ENCODE data around the gene KCNH4.
"Not testable (repeated sequence)": the region's sequence is repeated elsewhere in the genome, so short reads cannot be mapped to it uniquely, and the experiment has no call there.

KCNH4 gene

DNA sequence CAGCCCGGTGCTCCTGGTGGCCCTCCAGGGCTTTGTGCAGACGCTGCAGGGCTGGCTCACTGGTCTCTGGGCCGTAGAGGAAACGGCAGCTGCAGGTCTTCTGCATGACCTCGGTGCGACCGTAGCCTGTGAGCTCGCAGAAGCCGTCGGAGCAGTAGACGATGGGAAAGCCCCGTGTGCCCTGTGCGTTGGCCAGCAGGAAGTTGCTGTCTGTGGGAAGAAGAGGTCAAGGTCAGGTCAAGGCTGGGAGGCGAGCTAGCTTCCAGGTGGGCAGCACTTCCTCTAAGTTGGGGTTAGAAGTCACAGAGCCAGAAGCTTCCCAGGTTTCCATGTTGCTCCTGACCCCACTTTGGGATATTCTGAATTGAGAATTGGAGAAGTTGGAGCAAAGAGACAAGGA is 2.1 kb downstream of the KCNH4 start:
- no peak for DNase-seq (ENCODE audit: low read depth, low spot score)

DNA sequence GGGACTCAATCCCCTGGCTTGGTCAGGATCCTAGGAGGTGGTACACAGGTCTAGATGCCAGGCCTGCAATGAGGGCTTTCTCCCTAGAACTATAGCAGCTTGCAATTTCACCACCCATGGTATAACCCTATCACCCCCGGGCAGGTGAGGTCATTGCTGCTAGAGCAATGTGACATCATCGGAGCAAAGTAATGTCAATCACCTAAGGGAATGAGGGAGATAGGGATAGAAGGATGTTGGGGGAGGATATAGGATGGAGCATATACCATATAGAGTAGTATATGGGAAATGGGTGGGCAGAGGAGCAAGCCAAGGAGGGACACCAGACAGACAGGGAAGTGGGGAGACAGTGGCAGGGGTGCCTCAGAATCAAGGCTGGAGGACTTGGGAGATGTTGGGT is 3.3 kb downstream of the KCNH4 start:
- DNase-seq (ENCODE audit: low read depth, low spot score) = no peak

DNA sequence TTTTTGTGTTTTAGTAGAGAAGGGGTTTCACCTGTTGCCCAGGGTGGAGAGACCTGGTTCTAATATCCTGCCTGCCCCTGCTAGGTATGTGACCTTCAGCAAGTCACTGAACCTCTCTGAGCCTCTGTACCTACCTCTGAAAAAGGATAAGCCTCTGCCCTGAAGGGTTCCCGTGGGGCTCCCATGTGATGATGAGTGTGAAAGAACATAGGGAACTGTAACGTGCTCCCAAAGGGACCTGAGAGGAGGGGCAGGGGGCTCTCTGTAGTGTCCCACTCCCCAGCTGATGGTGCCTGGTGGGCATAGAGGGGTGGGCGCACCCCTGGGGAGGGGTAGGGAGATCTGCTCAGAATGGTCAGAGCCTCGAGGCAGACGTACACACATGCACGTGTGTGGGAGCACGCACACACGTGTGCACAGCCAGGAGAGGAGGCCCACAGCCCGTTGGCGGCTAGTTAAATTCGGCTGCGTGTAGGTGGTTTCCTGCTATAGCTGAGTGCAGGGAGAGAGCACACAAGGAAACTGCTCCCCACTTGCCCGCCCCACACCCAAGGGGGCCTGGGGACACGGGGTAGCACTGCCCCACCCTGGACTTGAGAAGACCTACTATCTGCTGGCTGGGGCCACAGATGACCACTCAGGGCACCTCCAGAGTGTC is 6.7 kb downstream of the KCNH4 start:
- no peak for DNase-seq (ENCODE audit: low read depth, low spot score)

DNA sequence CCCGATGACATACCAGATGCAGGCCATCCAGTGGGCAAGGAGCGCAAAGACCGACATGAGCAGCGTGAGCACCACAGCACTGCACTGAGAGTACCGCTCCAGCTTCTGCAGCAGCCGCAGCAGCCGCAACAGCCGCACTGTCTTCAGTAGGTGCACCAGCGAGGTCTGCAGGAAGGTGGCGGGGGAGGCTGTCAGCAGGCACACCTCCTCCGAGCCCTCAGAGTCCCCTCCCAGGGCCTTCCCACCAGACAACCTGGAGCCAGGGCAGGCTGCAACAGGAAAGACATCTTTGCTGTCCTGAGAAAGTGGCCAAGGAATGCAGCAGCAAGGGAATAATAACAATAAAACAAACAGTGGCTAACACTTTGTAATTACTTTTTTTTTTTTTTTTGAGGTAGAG is 9.1 kb downstream of the KCNH4 start:
- no peak for DNase-seq (ENCODE audit: low read depth, low spot score)

DNA sequence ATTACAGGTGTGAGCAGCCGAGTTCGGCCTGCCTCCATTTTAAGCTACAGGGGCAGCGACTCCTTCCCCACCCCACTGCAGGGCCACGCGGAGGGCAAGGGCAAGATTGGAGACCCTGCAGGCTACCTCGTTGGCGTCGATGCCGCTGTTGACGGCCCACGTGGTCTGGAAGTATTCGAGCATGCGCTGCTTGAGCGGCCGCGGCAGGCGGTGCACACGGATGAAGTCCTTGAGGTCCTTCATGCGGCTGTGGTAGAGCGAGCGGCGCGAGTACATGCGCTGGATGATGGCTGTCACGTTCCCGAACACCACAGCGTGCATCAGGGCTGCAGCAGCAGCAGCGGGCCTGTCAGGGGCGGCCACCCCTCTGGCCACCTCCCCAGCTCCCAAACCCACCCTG is 11.6 kb downstream of the KCNH4 start:
- no peak for DNase-seq (ENCODE audit: low read depth, low spot score)

DNA sequence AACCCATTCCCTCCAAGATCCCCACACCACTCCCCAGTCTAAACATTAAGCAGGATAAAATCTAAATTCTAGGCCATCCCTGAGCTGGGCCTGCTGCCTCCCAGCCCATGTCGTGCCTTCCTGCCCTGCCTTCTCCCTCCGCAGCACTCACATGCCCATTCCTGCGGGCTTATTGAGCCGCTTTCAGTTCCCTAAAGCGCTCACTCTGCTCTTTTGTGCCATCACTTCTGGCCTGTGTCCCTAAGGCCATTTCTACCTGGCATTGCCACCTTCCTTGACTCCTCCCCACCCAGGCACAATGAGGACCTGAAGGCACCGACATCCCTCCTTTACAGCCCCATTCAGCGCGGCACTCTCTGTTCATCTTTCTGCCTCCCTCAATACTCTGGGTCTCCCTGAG is 13.1 kb downstream of the KCNH4 start:
- DNase-seq (ENCODE audit: low read depth, low spot score) = no peak

DNA sequence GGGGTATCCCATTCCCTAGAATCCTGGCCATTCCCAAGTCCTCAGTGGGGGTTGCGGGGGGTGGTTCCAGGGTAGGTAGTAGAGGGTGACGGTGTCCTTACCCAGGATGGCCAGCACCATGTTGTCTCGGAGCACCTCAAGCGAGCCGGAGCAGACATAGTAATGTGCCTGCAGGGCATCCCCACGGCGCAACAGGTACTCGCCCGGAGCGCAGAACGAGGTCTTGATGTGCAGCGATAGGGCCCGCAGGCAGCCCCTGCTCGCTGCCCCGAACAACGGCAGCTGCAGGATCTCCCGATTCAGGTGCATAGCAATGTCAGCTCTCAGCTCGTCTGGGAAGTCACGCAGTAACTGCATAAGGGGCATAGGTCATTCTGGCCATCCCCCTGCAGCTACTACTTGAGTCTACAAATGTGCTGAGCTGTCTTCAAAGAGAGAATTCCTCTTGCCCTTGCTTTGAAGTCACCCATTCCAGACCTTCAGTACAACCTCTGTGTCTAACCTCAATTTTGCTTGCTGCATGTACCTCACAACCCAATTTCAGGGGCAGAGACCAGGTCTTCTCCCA is 14.7 kb downstream of the KCNH4 start:
- no peak for DNase-seq (ENCODE audit: low read depth, low spot score)

DNA sequence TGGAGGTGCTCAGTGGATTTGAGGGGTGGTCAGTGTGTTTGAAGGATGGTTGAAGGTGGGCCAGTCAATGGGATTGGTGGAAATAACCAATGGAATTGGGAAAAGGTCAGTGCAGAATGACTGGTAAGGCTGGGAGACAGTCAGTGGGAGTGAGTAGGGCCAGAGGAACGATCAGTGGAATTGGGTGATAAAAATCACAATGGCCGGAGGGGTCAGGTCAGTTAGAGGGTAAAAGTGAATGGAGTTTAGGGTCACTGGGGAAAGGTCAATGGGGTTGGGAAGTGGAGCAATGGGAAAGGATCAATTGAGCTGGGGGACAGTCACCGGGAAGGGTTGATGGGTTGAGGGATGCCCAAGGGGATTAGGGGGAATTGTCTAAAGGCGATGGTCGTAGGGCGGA is 15.2 kb downstream of the KCNH4 start:
- no peak for DNase-seq (ENCODE audit: low read depth, low spot score)

DNA sequence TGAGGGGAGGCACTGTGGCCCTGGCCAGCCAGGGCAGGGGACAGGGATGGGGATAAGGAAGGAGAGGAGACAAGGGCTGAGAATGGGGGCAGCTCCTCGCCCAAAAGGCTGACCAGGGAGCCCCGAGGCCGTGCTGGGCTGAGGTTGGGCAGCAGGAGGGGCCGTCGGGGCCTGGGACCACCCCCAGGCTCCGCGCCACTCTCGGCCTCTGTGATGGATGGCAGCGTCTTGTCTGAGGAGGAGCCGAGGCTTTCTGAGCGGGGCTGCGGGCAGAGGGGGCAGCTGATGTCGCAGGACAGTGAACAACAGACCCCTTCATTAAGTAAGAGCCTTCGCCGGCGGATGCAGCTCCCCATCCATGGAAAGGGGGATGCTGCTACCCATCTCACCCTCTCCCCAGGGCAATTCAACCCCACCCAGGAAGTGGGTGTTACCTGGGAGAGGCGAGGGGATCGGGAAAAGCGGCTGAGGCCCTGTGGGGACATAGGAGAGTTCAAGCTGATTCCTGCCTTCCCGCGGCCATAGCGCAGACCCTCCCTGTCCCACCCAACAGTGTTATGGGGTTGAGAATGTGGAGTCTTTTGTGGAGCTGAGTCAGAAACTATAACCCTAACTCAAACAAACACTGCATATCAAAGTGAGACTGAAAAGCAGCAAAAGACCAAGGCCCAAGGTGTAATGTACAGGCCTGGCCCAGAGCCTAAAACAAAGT is 17.1 kb downstream of the KCNH4 start:
- DNase-seq (ENCODE audit: low read depth, low spot score) = no peak

DNA sequence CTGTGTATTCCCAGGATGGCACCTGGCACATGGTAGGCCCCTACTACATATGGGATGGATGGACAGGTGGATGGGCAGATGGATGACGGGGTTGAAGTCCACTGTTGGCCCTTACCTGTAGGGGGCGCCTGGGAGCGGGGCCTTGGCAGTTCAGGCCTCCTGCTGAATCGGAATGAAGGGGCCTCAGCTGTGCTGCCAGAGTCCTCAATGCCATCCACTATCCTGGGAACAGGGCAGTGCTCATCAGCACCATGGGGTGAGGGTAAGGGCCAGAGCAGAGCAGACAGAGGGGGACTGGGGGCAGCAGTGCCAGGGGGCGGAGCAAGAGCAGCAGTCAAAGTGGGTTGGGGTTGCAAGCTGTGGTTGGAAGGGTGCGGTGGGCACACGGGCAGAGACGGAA is 17.8 kb downstream of the KCNH4 start:
- no peak for DNase-seq (ENCODE audit: low read depth, low spot score)

DNA sequence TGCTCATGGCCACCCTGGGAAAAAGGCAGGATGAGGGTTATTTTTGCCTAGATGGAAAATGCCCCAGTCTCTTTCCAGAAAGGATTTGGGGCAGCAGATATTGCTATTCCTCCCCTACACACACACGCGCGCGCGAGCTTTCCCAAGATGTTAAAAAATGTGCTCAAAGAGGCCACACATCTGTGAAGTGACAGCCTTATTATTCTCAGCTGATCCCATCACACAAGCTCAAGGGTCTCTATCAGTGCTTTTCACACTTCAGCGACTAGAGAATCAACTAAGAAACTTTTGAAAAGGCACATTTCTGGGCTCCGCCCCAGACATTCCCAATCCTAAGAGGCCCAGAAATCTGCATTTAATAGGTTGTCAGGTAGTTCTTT is 20.4 kb downstream of the KCNH4 start:
- no peak for DNase-seq (ENCODE audit: low read depth, low spot score)

DNA sequence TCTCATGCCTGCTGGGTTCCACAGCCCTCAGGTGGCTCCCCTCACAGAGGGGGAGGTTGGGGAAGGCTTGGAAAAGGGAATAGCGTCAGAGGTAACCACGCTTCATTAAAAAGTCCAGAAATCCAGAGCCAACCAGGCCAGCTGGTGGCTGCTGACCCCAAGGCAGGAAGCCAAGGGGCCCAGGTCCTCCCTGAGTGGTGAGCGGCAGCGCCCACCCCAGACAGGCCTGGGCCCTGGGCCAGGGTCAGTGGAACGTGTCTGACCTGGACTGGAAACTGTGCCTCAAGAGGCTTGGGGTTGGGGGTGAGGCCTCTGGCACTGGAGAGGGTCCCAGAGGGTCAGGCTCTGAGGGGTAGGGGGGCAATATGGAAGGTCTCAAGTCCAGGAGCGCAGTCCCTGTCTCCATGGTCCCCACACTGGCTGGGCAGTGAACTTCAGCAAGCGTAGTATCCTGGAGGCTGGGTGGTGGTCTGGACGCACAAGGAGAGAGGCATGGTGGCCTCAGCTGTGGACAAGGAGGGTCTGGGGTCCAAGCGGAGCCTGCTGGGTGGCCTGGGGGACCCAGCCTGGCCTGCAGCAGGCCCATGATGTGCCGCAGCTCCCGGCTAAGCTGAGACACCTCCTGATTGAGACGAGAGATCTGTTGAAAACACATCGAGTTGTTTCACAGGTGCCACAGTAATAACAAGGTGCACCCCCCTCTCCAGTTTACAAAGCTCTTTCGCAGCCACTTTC is 21.0 kb downstream of the KCNH4 start:
- no peak for DNase-seq (ENCODE audit: low read depth, low spot score)

DNA sequence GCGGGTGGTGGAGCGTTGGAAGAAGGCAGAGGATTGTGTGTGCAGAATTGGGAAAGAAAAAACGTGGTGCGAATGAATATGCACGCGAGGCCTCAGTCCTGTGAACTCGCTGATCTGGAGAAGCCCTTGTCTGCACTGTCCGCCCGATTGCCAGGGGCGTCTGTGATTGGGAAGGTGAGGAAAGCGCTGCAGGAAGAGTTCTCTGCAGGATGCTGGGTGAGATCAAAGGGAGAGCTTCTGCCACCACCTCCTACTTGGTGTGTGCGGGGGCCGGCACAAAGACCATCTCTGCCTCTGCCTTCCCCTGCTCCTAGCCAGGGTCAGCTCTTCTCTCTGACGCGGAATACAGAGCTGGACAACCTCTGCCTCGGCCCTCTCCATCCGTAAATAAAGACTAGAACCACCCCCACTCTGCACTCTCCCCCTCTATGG is 25.3 kb downstream of the KCNH4 start:
- DNase-seq (ENCODE audit: low read depth, low spot score) = no peak

DNA sequence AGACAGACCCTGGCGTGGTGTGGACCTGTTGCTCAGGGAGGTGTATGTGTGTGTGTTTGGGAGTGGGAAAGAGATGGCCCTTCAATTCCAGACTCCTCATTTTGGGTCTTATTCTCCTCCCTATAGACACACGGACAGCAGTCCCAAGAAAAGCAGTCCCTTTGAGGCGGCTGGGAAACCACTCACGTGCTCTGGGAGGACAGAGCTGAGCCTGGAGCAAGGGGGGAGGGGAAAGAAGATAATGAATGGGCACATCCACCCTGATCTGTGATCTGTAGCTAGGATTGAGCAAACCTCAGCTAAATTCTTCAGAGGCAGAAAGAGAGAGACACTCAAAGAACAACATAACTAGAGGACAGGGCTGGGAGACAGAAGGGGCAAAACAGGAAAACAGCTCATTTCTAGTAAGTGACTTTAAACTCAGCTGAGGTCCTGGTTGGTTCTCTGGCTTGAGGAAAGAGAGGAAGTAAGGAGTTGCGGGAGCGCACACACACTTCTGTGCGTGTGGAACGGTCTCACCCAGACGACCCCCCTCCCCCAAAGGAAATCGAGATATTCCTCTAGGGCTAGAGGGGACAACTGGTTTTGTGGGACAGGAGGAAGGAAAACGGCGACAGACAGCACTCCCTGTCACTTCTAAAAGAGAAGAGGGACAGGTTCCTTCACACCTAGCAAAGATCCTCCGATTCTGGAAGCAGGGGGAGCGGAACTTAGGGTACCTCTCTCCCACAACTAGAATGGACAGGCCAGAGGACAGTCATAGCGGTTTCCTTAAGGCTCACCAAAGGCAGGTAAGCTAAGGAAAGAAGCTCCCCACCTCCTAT is 26.8 kb downstream of the KCNH4 start:
- no peak for DNase-seq (ENCODE audit: low read depth, low spot score)

DNA sequence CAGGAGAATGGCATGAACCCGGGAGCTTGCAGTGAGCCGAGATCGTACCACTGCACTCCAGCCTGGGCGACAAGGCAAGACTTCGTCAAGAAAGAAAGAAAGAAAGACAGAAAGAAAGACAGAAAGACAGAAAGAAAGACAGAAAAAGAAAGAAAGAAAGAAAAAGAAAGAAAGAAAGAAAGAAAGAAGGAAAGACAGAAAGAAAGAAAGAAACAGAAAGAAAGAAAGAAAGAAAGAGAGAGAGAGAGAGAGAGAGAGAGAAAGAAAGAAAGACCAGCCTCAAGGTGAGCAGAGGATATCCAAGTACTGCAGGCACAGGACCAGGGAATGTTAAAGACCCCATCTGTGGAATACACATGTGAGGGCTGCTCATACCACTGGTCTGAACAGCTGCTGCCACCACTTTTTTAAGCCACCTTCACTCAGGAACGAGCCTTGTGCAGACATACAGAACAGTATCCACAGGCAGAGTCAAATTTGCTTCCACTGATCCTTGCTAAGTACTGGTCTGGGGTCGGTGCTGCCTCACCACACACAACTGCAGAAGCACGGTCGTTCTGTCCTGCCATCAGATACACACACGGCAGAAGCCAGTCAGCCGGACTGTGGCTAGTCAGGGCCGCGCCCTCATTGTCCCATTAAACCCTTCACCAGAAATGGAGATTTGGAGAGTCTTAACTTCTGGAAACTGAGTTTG is 33.9 kb downstream of the KCNH4 start:
- no peak for DNase-seq (ENCODE audit: low read depth, low spot score)

DNA sequence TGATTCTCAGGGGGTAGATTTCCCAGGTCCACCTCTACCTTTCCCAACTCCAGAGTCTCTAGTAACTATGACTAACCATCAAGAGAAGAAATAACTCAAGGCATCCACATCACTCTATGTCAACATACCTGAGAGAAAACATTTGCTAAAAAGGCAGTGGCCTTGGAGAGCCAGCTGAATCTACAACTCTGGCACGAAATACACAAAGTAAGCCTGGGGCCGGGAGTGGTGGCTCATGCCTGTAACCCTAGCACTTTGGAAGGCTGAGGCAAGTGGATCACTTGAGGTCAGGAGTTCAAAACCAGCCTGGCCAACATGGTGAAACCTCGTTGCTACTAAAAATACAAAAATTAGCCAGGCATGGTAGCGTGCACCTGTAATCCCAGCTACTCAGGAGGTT is 37.8 kb downstream of the KCNH4 start:
- not testable (repeated sequence) for DNase-seq (ENCODE audit: low read depth, low spot score)

DNA sequence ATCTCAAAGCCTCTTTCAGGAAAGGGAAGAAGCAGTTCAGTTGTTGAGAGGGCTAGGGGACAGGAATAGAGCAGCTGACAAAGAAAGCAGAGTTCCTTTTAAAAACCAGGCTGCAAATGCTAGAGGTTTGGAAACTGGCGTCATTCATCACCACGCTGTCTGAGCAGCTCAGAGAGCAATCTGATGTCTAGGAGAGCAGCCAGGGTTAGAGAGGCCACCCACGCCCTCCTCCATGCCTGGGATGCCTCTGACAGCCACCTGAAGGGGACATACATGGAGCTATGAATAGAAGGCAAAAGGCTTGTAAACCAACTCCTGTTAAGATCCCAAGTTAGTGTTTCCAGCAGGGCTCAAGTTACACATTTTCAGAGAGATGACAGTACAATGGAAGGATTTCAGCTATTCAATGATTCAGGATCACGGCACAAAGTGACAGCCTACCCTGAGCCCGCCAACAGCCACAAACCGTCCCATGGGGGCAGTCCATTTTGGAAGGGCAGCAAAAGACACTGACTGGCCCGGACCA is 38.5 kb downstream of the KCNH4 start:
- no peak for DNase-seq (ENCODE audit: low read depth, low spot score)

DNA sequence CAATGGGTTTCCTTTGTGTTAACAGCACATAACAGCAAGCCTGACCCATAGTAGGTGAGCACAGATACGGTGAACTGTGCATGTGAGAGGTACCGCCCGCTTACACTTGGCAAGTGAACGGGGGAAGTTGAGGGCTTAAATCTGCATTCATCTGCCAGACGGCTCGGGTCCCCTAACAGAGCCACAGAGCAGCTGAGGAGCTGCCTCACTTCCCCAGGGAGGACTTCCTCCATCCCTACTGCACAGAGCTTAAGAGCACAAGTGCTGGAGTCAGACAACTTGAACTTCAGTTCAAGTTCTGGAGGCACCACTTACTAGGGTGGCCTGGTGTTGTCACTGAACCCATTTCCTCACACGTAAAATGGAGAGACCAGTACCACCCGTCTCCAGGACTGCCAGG is 39.6 kb downstream of the KCNH4 start:
- DNase-seq (ENCODE audit: low read depth, low spot score) = no peak

DNA sequence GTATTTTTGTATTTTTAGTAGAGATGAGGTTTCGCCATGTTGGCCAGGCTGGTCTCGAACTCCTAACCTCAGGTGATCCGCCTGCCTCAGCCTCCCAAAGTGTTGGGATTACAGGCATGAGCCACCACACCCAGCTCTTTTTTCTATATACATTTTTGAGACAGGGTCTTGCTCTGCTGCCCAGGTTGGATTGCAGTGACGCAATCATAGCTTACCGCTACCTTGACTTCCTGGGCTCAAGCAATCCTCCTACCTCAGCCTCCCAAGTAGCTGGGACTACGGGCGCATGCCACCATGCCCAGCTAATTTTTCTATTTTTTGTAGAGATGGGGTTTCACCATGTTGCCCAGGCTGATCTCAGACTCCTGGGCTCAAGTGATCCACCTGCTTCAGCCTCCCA is 40.3 kb downstream of the KCNH4 start:
- not testable (repeated sequence) for DNase-seq (ENCODE audit: low read depth, low spot score)

DNA sequence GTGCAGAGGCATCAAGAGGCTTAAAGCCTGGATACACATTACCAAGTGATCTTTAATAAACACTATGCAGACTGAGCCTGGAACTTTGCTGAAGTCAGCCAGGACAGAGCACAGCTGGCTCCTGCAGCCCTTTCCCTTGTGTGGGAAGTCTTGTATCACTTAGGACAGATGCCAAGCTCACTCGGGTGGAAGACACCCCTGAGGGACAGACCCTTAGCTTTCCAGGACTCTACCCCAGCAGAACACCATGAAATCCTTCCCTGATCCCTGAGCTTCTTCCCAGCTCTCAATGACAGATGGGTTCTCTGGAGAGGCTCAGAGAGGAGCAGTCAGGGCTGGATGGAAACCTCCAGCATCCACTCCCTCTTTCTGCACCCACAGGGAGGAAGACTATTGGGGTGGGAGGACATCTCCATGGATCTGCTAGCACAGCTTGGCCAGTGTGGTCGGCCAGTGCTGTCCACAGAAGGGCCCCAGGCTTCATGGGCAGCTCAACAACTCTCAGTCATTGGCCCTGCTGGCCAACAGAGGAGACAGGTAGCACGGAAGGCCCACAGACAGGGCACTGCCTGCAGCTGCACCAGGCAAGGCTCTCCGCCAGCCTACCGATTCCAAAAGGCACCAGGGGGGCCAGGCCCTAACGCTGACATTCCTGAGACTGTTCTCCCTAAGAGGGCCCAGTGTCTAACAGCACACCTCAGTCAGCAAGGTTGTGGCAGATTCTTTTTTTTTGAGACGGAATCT is 42.0 kb downstream of the KCNH4 start:
- no peak for DNase-seq (ENCODE audit: low read depth, low spot score)
